ENCODE results near the gene CHD3.
A peak's percentile ranks its signal among the peaks of the same experiment; 100 is the strongest.

Gene CHD3

GRCh38 chr17:7875804-7876370 is 12.7 kb upstream of the CHD3 start:
- no peak for DNase-seq

DNA sequence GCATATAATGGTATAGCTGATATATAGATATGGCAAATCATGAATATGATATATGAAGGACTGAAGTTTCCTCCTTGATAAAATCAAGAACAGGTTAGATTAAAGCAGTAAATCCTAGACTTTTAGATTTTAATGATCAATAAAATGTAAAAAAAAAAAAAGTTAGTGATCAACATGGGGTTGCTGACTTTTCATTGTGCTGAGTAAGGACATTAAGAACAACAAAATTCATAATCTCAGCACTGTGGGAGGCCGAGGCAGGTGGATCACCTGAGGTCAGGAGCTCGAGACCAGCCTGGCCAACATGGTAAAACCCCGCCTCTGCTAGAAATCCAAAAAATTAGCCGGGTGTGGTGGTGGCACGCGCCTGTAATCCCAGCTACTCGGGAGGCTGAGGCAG is 10.4 kb upstream of the CHD3 start:
- DNase-seq: no peak

- DNase-seq: no peak
Observed at GRCh38 chr17:7880076-7880868, 8.3 kb upstream of the CHD3 start.

- DNase-seq: no peak
Observed at GRCh38 chr17:7881276-7882054, 7.1 kb upstream of the CHD3 start.

DNA sequence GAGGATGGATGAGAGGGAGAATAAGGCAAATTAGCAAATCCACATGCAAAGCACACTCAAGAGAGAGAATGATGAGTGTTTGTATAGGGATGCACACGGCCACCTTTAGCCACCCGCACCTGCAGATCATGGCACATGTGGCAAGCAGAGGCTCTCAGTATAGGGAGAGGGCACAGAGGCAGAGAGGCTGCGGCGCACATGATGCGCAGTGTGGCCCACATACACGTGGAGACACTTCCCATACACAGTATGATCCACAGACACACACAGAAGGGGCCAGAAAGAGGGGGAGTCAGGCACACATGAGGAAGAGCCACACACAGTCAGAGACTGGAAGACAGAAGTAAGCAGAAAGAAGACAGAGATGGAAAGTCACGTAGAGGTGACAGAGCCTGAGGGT is 6.5 kb upstream of the CHD3 start:
- peak; percentile 3 for DNase-seq

DNA sequence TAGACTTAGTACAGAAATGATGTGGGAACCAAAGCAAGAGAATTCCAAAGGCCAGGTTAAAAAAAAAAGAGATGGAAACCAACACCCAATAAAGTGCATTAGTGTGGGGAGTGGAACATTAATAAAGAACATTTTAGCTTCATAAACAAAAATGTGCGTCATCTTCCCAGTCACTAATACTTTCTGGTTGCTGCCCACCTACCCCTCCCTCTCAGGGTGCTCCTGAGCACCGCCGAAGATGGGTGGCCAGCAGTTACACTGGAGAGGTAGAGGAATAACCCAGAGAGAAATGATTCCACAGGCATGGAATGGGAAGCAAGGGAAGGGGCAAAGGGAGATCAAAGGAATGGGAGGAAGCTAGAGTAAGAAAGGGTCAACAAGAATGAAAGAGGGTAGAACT is 6.0 kb upstream of the CHD3 start:
- DNase-seq: no peak

GRCh38 chr17:7883781-7884386 is 4.7 kb upstream of the CHD3 start:
- DNase-seq: no peak

GRCh38 chr17:7884581-7885366 is 3.8 kb upstream of the CHD3 start:
- DNase-seq: no peak

DNA sequence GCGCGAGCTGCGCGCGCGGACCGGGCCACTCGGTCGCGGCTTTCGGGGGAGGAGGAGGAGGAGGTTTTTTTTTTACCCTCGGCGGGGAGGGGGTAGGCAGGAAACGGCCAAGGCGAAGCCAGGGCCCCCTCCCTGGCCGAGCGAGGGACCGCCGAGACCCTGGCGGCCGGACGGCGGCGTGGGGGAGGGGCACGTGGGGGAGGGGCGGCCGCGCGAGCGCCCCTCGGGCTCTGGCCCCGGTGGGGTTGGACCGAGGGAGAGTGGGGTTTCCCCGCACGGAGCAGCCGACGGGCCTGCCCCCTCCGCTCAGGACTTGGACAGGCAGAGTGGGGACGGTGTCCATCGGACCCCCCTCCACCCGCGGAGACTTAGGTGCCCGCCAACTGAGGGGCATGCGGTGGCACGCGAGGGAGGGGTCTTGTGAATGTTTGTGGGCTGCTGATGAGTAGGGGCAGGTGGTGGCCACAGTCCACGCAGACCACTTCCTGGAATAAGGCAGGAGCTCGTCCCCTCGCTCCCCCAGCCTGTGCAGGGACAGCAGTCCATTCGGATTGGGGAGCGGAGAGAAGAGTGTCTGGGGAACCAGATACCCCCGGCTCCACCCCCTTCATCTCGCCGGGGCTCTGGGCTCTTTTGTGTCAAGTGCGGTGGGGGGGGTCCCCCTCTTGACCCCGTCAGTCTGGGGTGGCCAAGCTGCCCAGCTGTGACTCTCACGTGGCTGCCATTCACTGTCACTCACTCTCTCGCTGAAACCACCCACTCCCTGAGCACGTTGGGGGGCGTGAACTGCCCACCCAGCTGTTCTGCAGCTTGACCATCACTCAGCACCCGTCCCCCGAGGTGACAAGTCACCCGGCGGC is 3.0 kb upstream of the CHD3 start:
- no peak for DNase-seq

DNA sequence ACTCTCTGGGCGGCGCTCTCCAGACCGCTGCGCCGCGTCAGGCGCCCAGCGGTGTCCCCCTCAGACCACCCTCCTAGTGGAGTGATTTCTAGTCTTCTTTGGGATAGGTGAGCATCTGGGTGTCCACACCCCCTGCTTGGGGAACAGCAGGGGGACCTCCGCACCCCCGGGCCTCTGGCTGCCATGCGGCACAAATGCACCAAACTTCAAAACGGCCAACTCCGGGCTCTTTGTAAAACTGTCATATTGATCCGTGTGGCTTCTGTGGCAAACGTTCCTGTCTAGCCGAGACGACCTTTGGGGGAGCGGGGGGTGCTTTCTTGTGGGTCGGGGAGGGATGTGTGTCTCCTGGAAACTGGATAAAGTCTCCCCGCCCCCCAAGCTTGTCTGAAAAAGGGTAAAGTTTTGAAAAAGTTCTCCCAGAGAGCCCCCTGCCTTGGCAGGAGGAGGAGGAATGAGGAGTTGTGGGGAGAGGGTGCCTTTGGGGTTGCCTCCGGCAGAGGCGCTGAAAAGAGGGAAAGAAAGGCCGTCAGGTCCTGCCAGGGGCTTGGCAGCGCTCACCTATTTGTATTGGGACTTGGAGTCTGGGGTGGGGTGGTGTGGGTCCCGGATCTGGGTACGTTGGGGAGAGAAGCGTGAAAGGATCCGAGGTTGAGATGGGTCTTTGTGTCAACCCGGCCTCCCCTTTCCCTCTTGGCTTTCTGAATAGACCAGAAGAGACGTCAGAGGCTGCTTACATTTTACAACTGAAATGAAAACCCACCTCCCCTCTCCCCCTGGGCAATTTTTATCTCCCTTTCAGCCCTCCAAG is 2.2 kb upstream of the CHD3 start:
- DNase-seq: no peak

DNA sequence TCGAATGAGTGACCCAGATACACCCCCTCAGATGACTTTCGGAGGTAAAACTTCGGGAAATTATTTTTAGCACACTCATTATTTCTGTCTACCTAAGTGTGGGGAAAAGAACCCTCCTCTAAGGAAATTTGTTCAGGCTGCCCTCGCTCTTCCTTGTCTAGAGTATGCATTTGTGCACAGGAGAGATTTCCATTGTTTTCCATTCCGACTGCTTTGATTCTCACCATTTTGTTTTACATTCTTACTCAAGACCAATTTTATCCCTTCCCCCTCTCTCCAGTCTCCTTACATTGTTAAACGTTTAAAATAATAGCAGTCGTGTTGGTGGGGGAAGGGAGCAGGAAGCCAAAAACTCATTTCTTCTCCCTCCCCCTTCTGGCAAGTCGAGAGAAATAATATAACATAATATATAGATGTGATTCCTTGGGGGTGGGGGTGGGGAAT is 1.5 kb upstream of the CHD3 start:
- DNase-seq: no peak

- DNase-seq: peak; percentile 84
Observed at GRCh38 chr17:7887482-7888183, 956 bp upstream of the CHD3 start.

DNA sequence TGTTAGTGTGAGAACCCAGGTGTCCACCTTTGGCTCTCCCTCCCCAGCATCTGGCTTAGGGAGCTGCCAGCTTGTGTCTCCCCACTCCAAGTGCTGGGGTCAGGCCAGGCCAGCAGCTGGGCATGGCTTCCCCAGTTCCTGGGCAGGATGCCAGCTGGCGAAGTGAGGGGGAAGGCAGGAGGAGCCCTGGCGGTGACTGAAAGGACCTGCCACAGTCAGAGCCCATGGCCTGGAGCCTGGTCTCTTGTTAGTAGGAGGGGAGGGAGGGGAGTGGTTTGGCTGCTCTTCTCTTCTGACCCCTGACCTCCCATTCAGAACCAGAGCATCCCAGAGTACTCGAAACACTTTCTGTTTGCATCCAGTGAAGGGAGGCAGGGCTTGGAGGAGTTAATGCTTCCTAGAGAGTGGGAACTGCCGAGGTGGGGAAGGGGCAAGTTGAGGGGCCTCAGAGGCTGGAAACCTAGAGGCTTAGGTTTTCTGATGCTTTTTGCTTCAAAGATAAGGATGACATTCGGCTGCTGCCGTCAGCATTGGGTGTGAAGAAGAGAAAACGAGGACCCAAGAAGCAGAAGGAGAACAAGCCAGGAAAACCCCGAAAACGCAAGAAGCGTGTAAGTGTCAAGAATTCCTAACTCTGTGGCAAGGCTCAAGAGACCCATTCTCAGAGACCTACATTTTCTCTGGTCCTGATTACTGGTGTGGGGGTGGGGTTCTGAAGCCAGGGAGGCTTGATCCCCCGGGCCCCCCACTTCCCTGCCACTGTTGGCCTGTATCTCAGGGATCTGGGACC is 772 bp downstream of the CHD3 start:
- DNase-seq: peak; percentile 82

- no peak for DNase-seq
Observed at GRCh38 chr17:7893187-7893880, 4.7 kb downstream of the CHD3 start.

DNA sequence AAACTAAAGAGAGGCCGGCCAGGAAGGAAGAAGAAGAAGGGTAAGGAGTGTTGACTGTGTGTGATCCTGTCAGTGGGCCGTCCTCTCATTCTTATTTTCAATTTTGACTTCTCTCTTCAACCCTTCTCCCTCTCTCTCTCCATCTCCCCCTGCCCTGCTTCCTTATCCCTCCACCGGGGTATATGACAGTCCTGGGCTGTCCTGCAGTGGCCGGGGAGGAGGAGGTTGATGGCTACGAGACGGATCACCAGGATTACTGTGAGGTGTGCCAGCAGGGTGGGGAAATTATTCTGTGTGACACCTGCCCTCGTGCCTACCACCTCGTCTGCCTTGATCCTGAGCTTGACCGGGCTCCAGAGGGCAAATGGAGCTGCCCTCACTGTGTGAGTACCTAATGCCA is 5.6 kb downstream of the CHD3 start:
- no peak for DNase-seq

DNA sequence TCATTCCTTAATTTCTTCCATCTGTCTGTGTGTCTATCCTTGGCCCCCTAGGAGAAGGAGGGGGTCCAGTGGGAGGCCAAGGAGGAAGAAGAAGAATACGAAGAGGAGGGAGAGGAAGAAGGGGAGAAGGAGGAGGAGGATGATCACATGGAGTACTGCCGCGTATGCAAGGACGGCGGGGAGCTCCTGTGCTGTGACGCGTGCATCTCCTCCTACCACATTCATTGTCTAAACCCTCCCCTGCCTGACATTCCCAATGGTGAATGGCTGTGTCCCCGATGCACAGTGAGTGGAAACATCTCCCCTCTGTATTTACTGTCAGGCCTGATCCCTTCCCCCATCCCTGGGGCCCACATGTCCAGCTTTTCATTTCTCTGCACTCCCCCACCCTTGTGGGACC is 6.3 kb downstream of the CHD3 start:
- DNase-seq: no peak

DNA sequence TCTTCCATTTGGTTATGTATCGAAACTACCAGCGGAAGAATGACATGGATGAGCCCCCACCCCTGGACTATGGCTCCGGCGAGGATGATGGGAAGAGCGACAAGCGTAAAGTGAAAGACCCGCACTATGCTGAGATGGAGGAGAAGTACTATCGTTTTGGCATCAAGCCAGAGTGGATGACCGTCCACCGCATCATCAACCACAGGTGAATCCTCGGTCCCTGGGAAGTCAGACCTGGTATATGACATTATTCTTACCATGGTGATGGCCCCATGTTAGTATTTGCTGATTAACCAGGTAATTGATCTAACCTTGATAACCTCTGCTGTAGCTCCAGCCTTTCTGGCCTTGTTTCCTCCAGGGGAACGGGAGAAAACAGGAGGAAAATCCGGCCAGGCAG is 8.5 kb downstream of the CHD3 start:
- DNase-seq: no peak

DNA sequence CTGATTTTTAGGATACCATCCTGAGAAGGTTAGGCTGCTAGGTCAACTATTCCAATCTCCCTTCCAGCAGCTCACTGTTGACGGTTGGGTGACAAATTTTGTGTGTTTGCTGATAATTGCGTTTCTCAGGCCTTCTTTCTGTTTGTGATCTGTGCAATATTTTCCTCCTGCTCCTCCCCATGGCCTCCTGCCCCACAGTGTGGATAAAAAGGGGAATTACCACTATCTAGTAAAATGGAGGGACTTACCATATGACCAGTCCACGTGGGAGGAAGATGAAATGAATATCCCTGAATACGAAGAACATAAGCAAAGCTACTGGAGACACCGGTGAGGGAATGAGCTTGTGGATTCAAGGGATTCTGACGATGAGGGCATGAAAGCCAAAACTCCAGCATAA is 9.2 kb downstream of the CHD3 start:
- no peak for DNase-seq
